ENCODE measurements around the gene TENM4.

- TF ChIP-seq CTCF (IDR thresholded peaks at IDR 0.05) (no peak), POLR2A (IDR thresholded peaks at IDR 0.05) (no peak)
Measured at GRCh38 chr11:79243422-79244210, 197.2 kb downstream of the TENM4 start.
